Mesenchymal stem cell (in vitro differentiated cells and primary cell): ENCODE data around the gene DDX6.

ENCODE experiments used
- DNase-seq: peaks from one replicate; pipeline ENCODE4 v3.0.0-alpha.2; 2013
- H2AFZ ChIP-seq: one replicate; pipeline ENCODE4 v1.6.1; 2013; ENCODE audit warnings: low read depth, mild to moderate bottlenecking, control low read depth, inconsistent platforms, low read length, moderate library complexity
- H2AK5ac ChIP-seq: 2 replicates; pipeline ENCODE4 v1.6.1; 2013; ENCODE audit warnings: low read length, moderate library complexity, mild to moderate bottlenecking, inconsistent platforms; ENCODE audit not compliant: severe bottlenecking
- H2BK120ac ChIP-seq: one replicate; pipeline ENCODE4 v1.6.1; 2013; ENCODE audit warnings: low read depth, mild to moderate bottlenecking, inconsistent platforms, low read length, moderate library complexity
- H2BK12ac ChIP-seq, 2 experiments: one replicate each; pipeline ENCODE4 v1.6.1; 2013; ENCODE audit warnings: inconsistent platforms in 2 of 2, low read length in 2 of 2, mild to moderate bottlenecking in 2 of 2, moderate library complexity in 2 of 2, control low read depth in 1 of 2
- H2BK15ac ChIP-seq: one replicate; pipeline ENCODE4 v1.6.1; 2013; ENCODE audit warnings: mild to moderate bottlenecking, low read depth, inconsistent platforms; ENCODE audit not compliant: poor library complexity, severe bottlenecking
- H2BK5ac ChIP-seq: 2 replicates; pipeline ENCODE4 v1.6.1; 2013; ENCODE audit warnings: low read depth, mild to moderate bottlenecking, low read length, control low read depth, inconsistent platforms; ENCODE audit not compliant: poor library complexity, severe bottlenecking
- H3K14ac ChIP-seq, 2 experiments: one replicate each; pipeline ENCODE4 v1.6.1; 2013; ENCODE audit warnings: inconsistent platforms in 2 of 2, low read length in 2 of 2, control low read depth in 1 of 2, mild to moderate bottlenecking in 1 of 2, moderate library complexity in 1 of 2
- H3K18ac ChIP-seq, 2 experiments: one replicate each; pipeline ENCODE4 v1.6.1; 2013; ENCODE audit warnings: inconsistent platforms in 2 of 2, low read length in 2 of 2, control low read depth in 1 of 2, low read depth in 1 of 2, mild to moderate bottlenecking in 1 of 2
- H3K23ac ChIP-seq, 2 experiments: one replicate each; pipeline ENCODE4 v1.6.1; 2013; ENCODE audit warnings: inconsistent platforms in 2 of 2, low read length in 2 of 2, mild to moderate bottlenecking in 2 of 2, moderate library complexity in 2 of 2, control low read depth in 1 of 2
- H3K27ac ChIP-seq: 2 replicates; pipeline ENCODE4 v1.5.1; 2013; ENCODE audit warnings: mild to moderate bottlenecking, moderate library complexity, low read length, control low read depth, inconsistent platforms; ENCODE audit not compliant: poor library complexity, severe bottlenecking
- H3K27me3 ChIP-seq, 2 experiments: 2 replicates each; pipeline versions ENCODE4 v1.6.1 to v1.7.0; 2013; ENCODE audit warnings: low read length in 2 of 2, mild to moderate bottlenecking in 2 of 2, moderate library complexity in 2 of 2, control low read depth in 1 of 2, inconsistent platforms in 1 of 2; ENCODE audit not compliant: control insufficient read depth in 1 of 2, insufficient read depth in 1 of 2
- H3K36me3 ChIP-seq, 2 experiments: 2 replicates each; pipeline versions ENCODE4 v1.6.1 to v1.7.0; 2013; ENCODE audit warnings: low read length in 2 of 2, control low read depth in 1 of 2, inconsistent platforms in 1 of 2, low read depth in 1 of 2, mild to moderate bottlenecking in 1 of 2; ENCODE audit not compliant: insufficient read depth in 2 of 2, control insufficient read depth in 1 of 2
- H3K4ac ChIP-seq, 2 experiments: one replicate each; pipeline ENCODE4 v1.6.1; 2013; ENCODE audit warnings: inconsistent platforms in 2 of 2, low read length in 2 of 2, mild to moderate bottlenecking in 2 of 2, moderate library complexity in 2 of 2, control low read depth in 1 of 2, low read depth in 1 of 2
- H3K4me1 ChIP-seq: 2 replicates; pipeline ENCODE4 v1.6.1; 2013; ENCODE audit warnings: low read depth, low read length, control low read depth; ENCODE audit not compliant: control insufficient read depth, insufficient read depth
- H3K4me2 ChIP-seq: 2 replicates; pipeline ENCODE4 v1.6.1; 2013; ENCODE audit warnings: low read length, mild to moderate bottlenecking, inconsistent platforms; ENCODE audit not compliant: poor library complexity, severe bottlenecking
- H3K4me3 ChIP-seq, 2 experiments: 2 replicates each; pipeline versions ENCODE4 v1.5.1 to v1.7.0; 2013; ENCODE audit warnings: low read length in 2 of 2, mild to moderate bottlenecking in 2 of 2, control low read depth in 1 of 2, low read depth in 1 of 2; ENCODE audit not compliant: insufficient read depth in 1 of 2
- H3K79me1 ChIP-seq: replicated peaks from 2 replicates; pipeline ENCODE4 v1.6.1; 2013; ENCODE audit warnings: mild to moderate bottlenecking, control low read depth, low read length, inconsistent platforms; ENCODE audit not compliant: poor library complexity, severe bottlenecking
- H3K9ac ChIP-seq: 2 replicates; pipeline ENCODE4 v1.7.0; 2013; ENCODE audit warnings: mild to moderate bottlenecking, low read length, moderate library complexity
- H3K9me3 ChIP-seq: 2 replicates; pipeline ENCODE4 v1.7.0; 2013; ENCODE audit warnings: mild to moderate bottlenecking, low read length; ENCODE audit not compliant: control insufficient read depth
- H4K8ac ChIP-seq: one replicate; pipeline ENCODE4 v1.6.1; 2013; ENCODE audit warnings: inconsistent platforms, mild to moderate bottlenecking, low read length, moderate library complexity
- H4K91ac ChIP-seq: one replicate; pipeline ENCODE4 v1.6.1; 2013; ENCODE audit warnings: mild to moderate bottlenecking, low read length, inconsistent platforms
- WGBS: methylation state at CpG from one replicate; pipeline ENCODE4 v1.1.7; 2013; ENCODE audit warnings: mixed read lengths; 5-methylcytosine and 5-hydroxymethylcytosine counted together

DDX6 gene

DNA sequence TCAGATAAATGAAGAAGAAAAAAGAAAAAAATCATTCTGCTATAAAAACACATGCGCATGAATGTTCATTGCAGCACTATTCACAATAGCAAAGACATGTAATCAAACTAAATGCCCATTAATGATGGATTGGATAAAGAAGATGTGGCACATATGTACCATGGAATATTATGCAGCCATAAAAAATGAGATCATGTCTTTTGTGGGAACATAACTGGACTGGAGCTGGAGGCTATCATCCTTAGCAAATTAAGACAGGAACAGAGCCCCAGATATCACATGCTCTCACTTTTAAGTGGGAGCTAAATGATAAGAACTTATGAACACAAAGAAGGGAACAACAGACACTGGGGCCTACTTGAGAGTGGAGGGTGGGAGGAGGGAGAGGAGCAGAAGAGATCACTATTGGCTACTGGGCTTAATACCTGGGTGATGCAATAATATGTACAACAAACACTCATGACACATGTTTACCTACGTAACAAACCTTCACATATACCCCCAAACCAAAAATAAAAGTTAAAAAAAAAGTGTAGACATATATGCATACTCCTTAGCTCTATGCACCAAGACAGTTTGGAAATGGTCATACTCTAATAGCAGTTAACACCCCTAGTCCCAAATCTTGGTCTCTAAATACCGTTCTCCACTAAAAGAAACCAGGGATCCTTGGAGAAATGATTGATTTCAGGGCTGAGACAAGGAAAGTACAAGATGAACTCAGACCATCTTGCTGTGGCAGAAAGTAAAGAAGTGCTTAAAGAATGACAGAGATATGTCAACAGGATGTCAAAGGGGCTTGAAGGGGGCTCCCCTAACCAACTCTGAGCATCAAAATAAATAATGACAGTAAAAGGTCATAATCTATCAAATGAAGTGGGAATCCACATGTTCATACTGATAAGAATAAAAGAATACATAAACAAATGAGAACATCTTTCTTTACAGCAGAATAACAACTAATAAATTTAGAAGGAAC, 17.1 kb upstream of the DDX6 start:
- no peak overlapping the region for H3K4me2 ChIP-seq
- no peak overlapping the region for H2AFZ ChIP-seq
- H3K79me1 ChIP-seq, result no peaks in the 10 kb centered on the region
- H2BK12ac ChIP-seq, result no peak overlapping the region
- peaks cover 30 to 32% of the 10 kb centered on the region in 2 experiments for H3K27me3 ChIP-seq
- no peak overlapping the region for H2AK5ac ChIP-seq
- H3K23ac ChIP-seq, result no peak overlapping the region
- no peaks in the 10 kb centered on the region for H3K36me3 ChIP-seq
- H2BK5ac ChIP-seq, result no peak overlapping the region
- no peak for DNase-seq
- no peaks in the 10 kb centered on the region for H3K9me3 ChIP-seq
- no peak overlapping the region for H3K9ac ChIP-seq
- H2BK120ac ChIP-seq, result no peak overlapping the region
- no peak overlapping the region for H2BK15ac ChIP-seq
- H3K4me1 ChIP-seq, result no peaks in the 10 kb centered on the region
- no peak overlapping the region for H3K18ac ChIP-seq
- no peak overlapping the region for H3K27ac ChIP-seq
- no peak overlapping the region for H3K4ac ChIP-seq
- H4K8ac ChIP-seq, result no peak overlapping the region
- H4K91ac ChIP-seq, result no peak overlapping the region
- H3K4me3 ChIP-seq, result no peak overlapping the region
- H3K14ac ChIP-seq, result no peak overlapping the region
- WGBS, result 71% methylated on average over 2 of the region's 3 CpGs

DNA sequence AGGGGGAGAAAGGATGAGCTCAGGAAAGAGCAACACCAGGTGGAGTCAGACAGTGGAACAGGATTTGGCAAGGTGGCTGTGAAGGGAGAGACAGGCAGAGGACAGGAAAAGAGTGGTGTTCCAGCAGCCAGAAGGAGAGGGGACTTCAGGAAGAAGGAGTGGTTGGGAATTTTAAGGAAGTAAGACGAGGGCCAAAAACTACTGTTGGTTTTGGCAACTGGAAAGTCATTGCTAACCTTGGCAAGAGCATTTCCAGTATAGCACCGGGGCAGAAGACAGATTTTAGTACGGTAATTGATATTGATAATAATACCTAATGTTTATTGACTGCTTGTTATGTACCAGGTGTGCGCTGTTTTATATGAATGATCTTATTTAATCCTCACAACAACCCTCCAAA, 15.4 kb upstream of the DDX6 start:
- 88% methylated on average over 1 of the region's 4 CpGs for WGBS
- H3K27me3 ChIP-seq, result peaks cover 26 to 27% of the 10 kb centered on the region in 2 experiments
- no peak overlapping the region for H3K9ac ChIP-seq
- no peak for DNase-seq
- no peaks in the 10 kb centered on the region for H3K79me1 ChIP-seq
- H2BK15ac ChIP-seq, result no peak overlapping the region
- no peak overlapping the region for H4K8ac ChIP-seq
- H3K18ac ChIP-seq, result no peak overlapping the region
- H3K23ac ChIP-seq, result peak overlapping the region in 1 of 2 experiments; percentile 22
- no peaks in the 10 kb centered on the region for H3K36me3 ChIP-seq
- no peak overlapping the region for H4K91ac ChIP-seq
- H3K27ac ChIP-seq, result no peak overlapping the region
- no peak overlapping the region for H3K4ac ChIP-seq
- H3K9me3 ChIP-seq, result no peaks in the 10 kb centered on the region
- no peak overlapping the region for H3K4me2 ChIP-seq
- no peak overlapping the region for H2BK5ac ChIP-seq
- no peak overlapping the region for H2AK5ac ChIP-seq
- no peak overlapping the region for H2AFZ ChIP-seq
- no peak overlapping the region for H2BK120ac ChIP-seq
- H3K4me3 ChIP-seq, result no peak overlapping the region
- no peaks in the 10 kb centered on the region for H3K4me1 ChIP-seq
- H3K14ac ChIP-seq, result no peak overlapping the region
- H2BK12ac ChIP-seq, result no peak overlapping the region

DNA sequence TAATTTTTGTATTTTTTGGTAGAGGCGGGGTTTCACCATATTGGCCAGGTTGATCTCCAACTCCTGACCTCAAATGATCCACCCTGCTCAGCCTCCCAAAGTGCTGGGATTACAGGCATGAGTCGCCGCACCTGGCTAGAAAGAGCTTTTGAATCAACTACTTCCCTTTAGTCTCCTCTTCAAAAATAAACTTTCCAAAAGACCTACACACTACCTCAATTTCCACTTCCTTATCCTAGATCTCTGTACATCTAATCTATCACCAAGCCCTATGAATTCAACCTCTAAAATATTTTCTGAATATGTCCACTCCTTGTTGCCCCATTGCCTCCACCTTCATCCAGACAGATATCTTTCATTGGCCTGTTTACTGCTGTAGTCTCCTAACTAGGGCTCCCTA, 13.1 kb upstream of the DDX6 start:
- no peak overlapping the region for H2AFZ ChIP-seq
- H3K18ac ChIP-seq, result no peak overlapping the region
- H3K4me3 ChIP-seq, result no peak overlapping the region
- H4K91ac ChIP-seq, result no peak overlapping the region
- H2BK5ac ChIP-seq, result no peak overlapping the region
- H3K27ac ChIP-seq, result no peak overlapping the region
- no peak overlapping the region for H2BK12ac ChIP-seq
- H2BK120ac ChIP-seq, result no peak overlapping the region
- H3K23ac ChIP-seq, result no peak overlapping the region
- 93% methylated on average over 3 of the region's 3 CpGs for WGBS
- no peaks in the 10 kb centered on the region for H3K4me1 ChIP-seq
- H3K27me3 ChIP-seq, result peaks cover 16 to 20% of the 10 kb centered on the region in 2 experiments
- no peaks in the 10 kb centered on the region for H3K9me3 ChIP-seq
- H2AK5ac ChIP-seq, result no peak overlapping the region
- H3K4me2 ChIP-seq, result no peak overlapping the region
- H3K4ac ChIP-seq, result no peak overlapping the region
- H3K36me3 ChIP-seq, result no peaks in the 10 kb centered on the region
- no peak overlapping the region for H3K9ac ChIP-seq
- no peak overlapping the region for H4K8ac ChIP-seq
- H2BK15ac ChIP-seq, result no peak overlapping the region
- DNase-seq, result no peak
- H3K14ac ChIP-seq, result no peak overlapping the region
- no peaks in the 10 kb centered on the region for H3K79me1 ChIP-seq

DNA sequence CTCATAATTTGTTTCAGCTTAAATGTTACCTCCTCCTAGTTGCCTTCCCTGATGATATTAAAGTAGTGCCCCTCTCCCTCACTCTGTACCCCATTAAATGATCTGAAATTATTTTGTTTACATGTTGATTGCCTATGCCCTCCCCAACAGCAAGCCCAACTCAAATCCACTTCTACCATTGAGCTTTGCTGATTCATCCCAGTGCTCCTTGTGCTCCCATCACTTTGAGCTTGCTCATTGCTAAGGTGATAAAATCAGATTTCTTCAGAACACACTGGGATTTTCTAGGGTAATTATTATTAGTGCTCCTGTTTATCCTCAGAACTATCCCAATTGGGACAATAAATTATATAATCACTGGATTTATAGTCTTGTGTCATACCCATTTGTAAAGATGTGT, 8.4 kb upstream of the DDX6 start:
- no peak overlapping the region for H3K27ac ChIP-seq

More for the DNA sequence above, 8.4 kb upstream of the DDX6 start:
- no peaks in the 10 kb centered on the region for H3K79me1 ChIP-seq
- no peak overlapping the region for H3K4me2 ChIP-seq
- H2BK120ac ChIP-seq, result no peak overlapping the region
- H2BK15ac ChIP-seq, result no peak overlapping the region
- no peaks in the 10 kb centered on the region for H3K4me1 ChIP-seq
- no peaks in the 10 kb centered on the region for H3K9me3 ChIP-seq
- H4K8ac ChIP-seq, result no peak overlapping the region
- H3K4me3 ChIP-seq, result no peak overlapping the region
- no peak overlapping the region for H3K23ac ChIP-seq
- H3K36me3 ChIP-seq, result no peaks in the 10 kb centered on the region
- peaks cover 0 to under 1% of the 10 kb centered on the region in 2 experiments for H3K27me3 ChIP-seq
- no peak overlapping the region for H3K4ac ChIP-seq
- DNase-seq, result no peak
- no peak overlapping the region for H3K14ac ChIP-seq
- H2AFZ ChIP-seq, result no peak overlapping the region
- H2AK5ac ChIP-seq, result no peak overlapping the region
- H3K9ac ChIP-seq, result no peak overlapping the region
- no peak overlapping the region for H2BK12ac ChIP-seq
- no peak overlapping the region for H2BK5ac ChIP-seq
- H3K18ac ChIP-seq, result no peak overlapping the region
- H4K91ac ChIP-seq, result no peak overlapping the region
